RWPE2 (cell line): ENCODE results near the gene APOL4.

ENCODE experiments used
- ATAC-seq: fragments of 200-7000 bp; cut with Tn5 transposase; 3 replicates; pipeline ENCODE4 v1.9.1; 2021; ENCODE audit warnings: low read depth
- DNase-seq: peaks from one replicate; pipeline ENCODE4 v3.0.0-alpha.2; 2020; ENCODE audit warnings: low spot score
- H3K27ac ChIP-seq: fragments of 450-650 bp; 2 replicates; pipeline ENCODE4 v1.5.1; 2017; ENCODE audit warnings: mild to moderate bottlenecking; ENCODE audit not compliant: poor library complexity, severe bottlenecking
- H3K27me3 ChIP-seq: fragments of 250-450 bp; sonication (Bioruptor Pico); 2 replicates; pipeline ENCODE4 v1.5.1; 2021; ENCODE audit warnings: mild to moderate bottlenecking, moderate library complexity; ENCODE audit not compliant: insufficient read depth, poor library complexity, severe bottlenecking
- H3K36me3 ChIP-seq: fragments of 250-450 bp; sonication (Bioruptor Pico); 2 replicates; pipeline ENCODE4 v1.5.1; 2020; ENCODE audit warnings: low read depth, mild to moderate bottlenecking, moderate library complexity
- H3K4me1 ChIP-seq: fragments of 250-450 bp; sonication (Bioruptor Pico); 2 replicates; pipeline ENCODE4 v1.5.1; 2021; ENCODE audit warnings: mild to moderate bottlenecking, moderate library complexity; ENCODE audit not compliant: insufficient read depth, poor library complexity, severe bottlenecking
- H3K4me3 ChIP-seq: fragments of 250-450 bp; sonication (Bioruptor Pico); 2 replicates; pipeline ENCODE4 v1.5.1; 2021; ENCODE audit warnings: mild to moderate bottlenecking, moderate library complexity; ENCODE audit not compliant: severe bottlenecking
- H3K9me3 ChIP-seq: fragments of 250-450 bp; sonication (Bioruptor Pico); 2 replicates; pipeline ENCODE4 v1.5.1; 2021; ENCODE audit warnings: mild to moderate bottlenecking, moderate library complexity; ENCODE audit not compliant: severe bottlenecking
- CTCF ChIP-seq: fragments of 450-650 bp; IDR thresholded peaks from one replicate; pipeline ENCODE4 v1.5.1; 2017; ENCODE audit warnings: mild to moderate bottlenecking, moderate library complexity; ENCODE audit not compliant: poor library complexity, severe bottlenecking

The APOL4 gene

DNA sequence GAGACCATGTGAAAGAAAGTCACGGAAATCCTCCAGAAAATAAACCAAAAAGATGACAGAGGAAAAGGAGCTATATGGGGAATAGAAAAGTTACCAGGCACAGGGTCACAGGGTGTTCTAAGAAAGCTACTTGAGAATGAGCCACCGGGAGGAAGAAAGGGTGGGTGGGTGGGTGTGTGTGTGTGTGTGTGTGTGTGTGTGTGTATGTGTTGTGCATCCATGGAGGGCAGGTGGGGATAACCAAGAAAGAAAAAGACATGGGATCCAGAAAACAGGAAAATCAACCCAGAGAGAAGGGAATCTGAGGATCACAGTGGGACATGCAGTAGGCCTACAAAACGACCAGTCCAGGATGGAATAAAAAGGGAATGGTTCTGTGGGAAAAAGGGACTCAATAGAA is 34.0 kb upstream of the APOL4 start:
- Histone ChIP-seq H3K4me3 (no peak overlapping the region), H3K4me1 (no peaks in the 10 kb centered on the region), H3K27ac (no peak overlapping the region), H3K9me3 (no peaks in the 10 kb centered on the region), H3K36me3 (peaks cover 32% of the 10 kb centered on the region), H3K27me3 (no peaks in the 10 kb centered on the region)
- ATAC-seq (no peak), DNase-seq (no peak)
- TF ChIP-seq CTCF = no peak

DNA sequence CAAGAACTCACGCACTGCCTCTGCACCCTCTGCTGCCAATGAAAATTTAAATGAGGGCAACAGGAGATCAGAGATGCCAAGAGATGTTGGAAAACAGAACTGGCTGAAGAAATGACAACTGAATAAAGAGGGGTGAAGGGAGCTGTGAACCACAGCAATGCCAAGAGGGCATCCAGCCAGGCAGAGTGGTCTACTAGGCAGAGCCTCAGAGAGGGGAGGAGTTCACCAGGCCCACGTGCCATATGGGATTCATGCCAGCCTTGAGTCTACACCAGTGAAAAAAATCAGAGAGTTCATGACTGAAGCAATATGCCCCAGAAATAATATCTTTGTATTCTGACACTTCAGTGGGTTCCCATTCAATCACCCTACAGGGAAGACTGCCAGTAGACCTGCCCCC is 33.3 kb upstream of the APOL4 start:
- TF ChIP-seq CTCF = no peak
- Histone ChIP-seq H3K27me3 (no peaks in the 10 kb centered on the region), H3K4me3 (no peak overlapping the region), H3K9me3 (no peaks in the 10 kb centered on the region), H3K4me1 (no peaks in the 10 kb centered on the region), H3K36me3 (peaks cover 35% of the 10 kb centered on the region), H3K27ac (no peak overlapping the region)
- ATAC-seq (no peak), DNase-seq (no peak)

DNA sequence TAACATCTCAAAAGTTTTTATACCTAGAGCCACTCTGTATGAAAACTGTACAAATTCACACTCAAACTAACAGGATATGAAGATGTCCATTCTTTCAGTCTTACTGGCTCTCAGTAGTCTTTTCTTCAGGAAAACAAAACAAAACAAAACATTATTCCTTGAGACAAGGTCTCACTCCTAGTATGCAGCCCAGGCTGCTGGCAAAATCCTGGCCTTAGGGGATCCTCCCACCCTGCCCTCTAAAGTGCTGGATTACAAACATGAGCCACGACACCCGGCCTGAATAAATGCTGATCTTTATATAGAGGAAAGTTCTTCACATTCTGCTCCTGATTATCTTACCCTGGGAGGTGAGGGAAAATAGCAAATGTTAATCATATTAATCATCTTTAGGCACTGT is 32.6 kb upstream of the APOL4 start:
- TF ChIP-seq CTCF = no peak
- peaks cover 35% of the 10 kb centered on the region for H3K36me3 ChIP-seq
- no peaks in the 10 kb centered on the region for H3K4me1 ChIP-seq
- ATAC-seq (no peak), DNase-seq (no peak)
- H3K27me3 ChIP-seq = no peaks in the 10 kb centered on the region
- H3K27ac ChIP-seq = no peak overlapping the region
- no peaks in the 10 kb centered on the region for H3K9me3 ChIP-seq
- H3K4me3 ChIP-seq = no peak overlapping the region

- no peak for DNase-seq
- H3K27me3 ChIP-seq = no peaks in the 10 kb centered on the region
- H3K27ac ChIP-seq = no peak overlapping the region
- peaks cover 35% of the 10 kb centered on the region for H3K36me3 ChIP-seq
- H3K4me1 ChIP-seq = no peaks in the 10 kb centered on the region
- H3K4me3 ChIP-seq = no peak overlapping the region
- H3K9me3 ChIP-seq = no peaks in the 10 kb centered on the region
- no peak for ATAC-seq
- no peak for TF ChIP-seq CTCF
Observed at GRCh38 chr22:36233796-36234195, 32.2 kb upstream of the APOL4 start.

GRCh38 chr22:36232715-36233401 is 31.2 kb upstream of the APOL4 start:
- H3K4me1 ChIP-seq = no peaks in the 10 kb centered on the region
- DNase-seq (no peak), ATAC-seq (no peak)
- no peak overlapping the region for H3K4me3 ChIP-seq
- peaks cover 35% of the 10 kb centered on the region for H3K36me3 ChIP-seq
- TF ChIP-seq CTCF = no peak
- H3K27ac ChIP-seq = no peak overlapping the region
- H3K27me3 ChIP-seq = no peaks in the 10 kb centered on the region
- no peaks in the 10 kb centered on the region for H3K9me3 ChIP-seq
